ENCODE data around the gene FAM163B. TPM values are rescaled to one million over a fixed set of nuclear protein-coding genes. Genes with fewer than 3 reads are reported as not detected.

The FAM163B gene
- total RNA-seq, 3 donors from 2014 or later (not counting 1 experiment from before 2014, with no cell fraction given) = not detected

- Histone ChIP-seq H3K27ac (ENCODE audit: low read length) (no peak overlapping the region), H3K27me3 (ENCODE audit: control insufficient read depth, insufficient read depth, low read length) (peaks cover 7% of the 10 kb centered on the region), H3K4me1 (ENCODE audit: control insufficient read depth, insufficient read depth, low read length) (no peaks in the 10 kb centered on the region), H3K9me3 (ENCODE audit: control insufficient read depth, insufficient read depth, low read length) (no peaks in the 10 kb centered on the region), H3K36me3 (ENCODE audit: control insufficient read depth, insufficient read depth, low read length) (no peaks in the 10 kb centered on the region), H3K4me3 (ENCODE audit: low read length) (no peak overlapping the region)
- Mint-ChIP-seq H3K27me3 (ENCODE audit: low read depth in 2 of 2) (peaks cover 7 to 22% of the 10 kb centered on the region in 2 donors), H3K9me3 (no peaks in the 10 kb centered on the region), H3K4me3 (no peak overlapping the region), H3K4me1 (peaks cover 0 to 4% of the 10 kb centered on the region in 2 donors), H3K36me3 (no peaks in the 10 kb centered on the region), H3K27ac (no peak overlapping the region)
- no peak for TF ChIP-seq CTCF (IDR thresholded peaks at IDR 0.05)
- ATAC-seq (peak in 2 of 3 donors; percentile 29 to 78), DNase-seq (peak in 1 of 2 donors; percentile 66)
- intact Hi-C loops (cut with micrococcal nuclease) = no loop called here
- 19% methylated on average over 5 of the region's 5 CpGs for WGBS (ENCODE audit: insufficient coverage)
Observed at GRCh38 chr9:133604214-133604613, 5.0 kb downstream of the FAM163B start.

- peaks cover 5% of the 10 kb centered on the region for H3K27me3 ChIP-seq (ENCODE audit: control insufficient read depth, insufficient read depth, low read length)
Observed at GRCh38 chr9:133603135-133603927, 5.9 kb downstream of the FAM163B start.

GRCh38 chr9:133602277-133602676 is 6.9 kb downstream of the FAM163B start:
- Mint-ChIP-seq H3K4me3 (no peak overlapping the region), H3K27ac (no peak overlapping the region), H3K36me3 (peaks cover 5% of the 10 kb centered on the region), H3K27me3 (ENCODE audit: low read depth in 2 of 2) (peaks cover 7 to 17% of the 10 kb centered on the region in 2 donors), H3K9me3 (peaks cover 3 to 4% of the 10 kb centered on the region in 2 donors), H3K4me1 (peaks cover 0 to 4% of the 10 kb centered on the region in 2 donors)
- Histone ChIP-seq H3K27me3 (ENCODE audit: control insufficient read depth, insufficient read depth, low read length) (peaks cover 2% of the 10 kb centered on the region), H3K36me3 (ENCODE audit: control insufficient read depth, insufficient read depth, low read length) (no peaks in the 10 kb centered on the region), H3K27ac (ENCODE audit: low read length) (no peak overlapping the region), H3K9me3 (ENCODE audit: control insufficient read depth, insufficient read depth, low read length) (peaks cover 9% of the 10 kb centered on the region), H3K4me1 (ENCODE audit: control insufficient read depth, insufficient read depth, low read length) (no peaks in the 10 kb centered on the region), H3K4me3 (ENCODE audit: low read length) (no peak overlapping the region)
- DNase-seq = no peak
- TF ChIP-seq CTCF (IDR thresholded peaks at IDR 0.05) = no peak
- WGBS (ENCODE audit: insufficient coverage) = 88% methylated on average over 10 of the region's 10 CpGs
- no peak for ATAC-seq
- intact Hi-C loops (cut with micrococcal nuclease) = no loop called here

More at GRCh38 chr9:133603135-133603927, 5.9 kb downstream of the FAM163B start:
- no peaks in the 10 kb centered on the region for H3K36me3 Mint-ChIP-seq
- no peak overlapping the region for H3K4me3 Mint-ChIP-seq
- peaks cover under 1% of the 10 kb centered on the region for H3K9me3 ChIP-seq (ENCODE audit: control insufficient read depth, insufficient read depth, low read length)
- intact Hi-C loops (cut with micrococcal nuclease) = no loop called here
- H3K4me1 Mint-ChIP-seq = peaks cover 0 to 4% of the 10 kb centered on the region in 2 donors
- H3K27me3 Mint-ChIP-seq (ENCODE audit: low read depth in 2 of 2) = peaks cover 7 to 20% of the 10 kb centered on the region in 2 donors
- 31% methylated on average over 13 of the region's 14 CpGs for WGBS (ENCODE audit: insufficient coverage)
- H3K4me1 ChIP-seq (ENCODE audit: control insufficient read depth, insufficient read depth, low read length) = no peaks in the 10 kb centered on the region
- no peaks in the 10 kb centered on the region for H3K9me3 Mint-ChIP-seq
- ATAC-seq (no peak), DNase-seq (no peak)
- H3K27ac Mint-ChIP-seq = no peak overlapping the region
- H3K36me3 ChIP-seq (ENCODE audit: control insufficient read depth, insufficient read depth, low read length) = no peaks in the 10 kb centered on the region
- no peak overlapping the region for H3K4me3 ChIP-seq (ENCODE audit: low read length)
- TF ChIP-seq CTCF (IDR thresholded peaks at IDR 0.05) = no peak
- H3K27ac ChIP-seq (ENCODE audit: low read length) = no peak overlapping the region
